NCI-H146 treated with DMSO at 0.1 percent for 48 hours (cell line): ENCODE measurements around the gene CAMK2A.
A peak's percentile ranks its signal among the peaks of the same experiment; 100 is the strongest.

Source experiments
- DNase-seq: peaks from one replicate; lab custom pipeline; 2025; ENCODE audit not compliant: unreplicated experiment; lab: John Stamatoyannopoulos, UW

The CAMK2A gene

GRCh38 chr5:150289551-150290390 lies at the start of gene CAMK2A:
Gene CAMK2A, minus strand, starts transcription at chr5:150289773. Its CDS starts 148 bp downstream, at chr5:150289625.
- DNase-seq, result peak; percentile 36

GRCh38 chr5:150339165-150339564 lies 49.6 kb upstream of the CAMK2A start:
- DNase-seq, result peak; percentile 10

- DNase-seq, result no peak
Measured at GRCh38 chr5:150338546-150338945, 49.0 kb upstream of the CAMK2A start.

GRCh38 chr5:150335778-150336177 lies 46.2 kb upstream of the CAMK2A start:
- DNase-seq, result no peak

- no peak for DNase-seq
Measured at GRCh38 chr5:150333400-150333799, 43.8 kb upstream of the CAMK2A start.

GRCh38 chr5:150329881-150330876 lies 40.6 kb upstream of the CAMK2A start:
- DNase-seq, result no peak

- DNase-seq, result no peak
Measured at GRCh38 chr5:150329038-150329437, 39.5 kb upstream of the CAMK2A start.

GRCh38 chr5:150328515-150328914 lies 38.9 kb upstream of the CAMK2A start:
- no peak for DNase-seq

GRCh38 chr5:150327139-150327538 lies 37.6 kb upstream of the CAMK2A start:
- no peak for DNase-seq

GRCh38 chr5:150326707-150327106 lies 37.1 kb upstream of the CAMK2A start:
- DNase-seq, result no peak

GRCh38 chr5:150325426-150325825 lies 35.9 kb upstream of the CAMK2A start:
- DNase-seq, result no peak

- no peak for DNase-seq
Measured at GRCh38 chr5:150323819-150324218, 34.2 kb upstream of the CAMK2A start.

- DNase-seq, result no peak
Measured at GRCh38 chr5:150323092-150323491, 33.5 kb upstream of the CAMK2A start.

- DNase-seq, result no peak
Measured at GRCh38 chr5:150322202-150322601, 32.6 kb upstream of the CAMK2A start.

- DNase-seq, result no peak
Measured at GRCh38 chr5:150321784-150322183, 32.2 kb upstream of the CAMK2A start.

GRCh38 chr5:150321211-150321610 lies 31.6 kb upstream of the CAMK2A start:
- no peak for DNase-seq

GRCh38 chr5:150320044-150320613 lies 30.6 kb upstream of the CAMK2A start:
- no peak for DNase-seq

- DNase-seq, result no peak
Measured at GRCh38 chr5:150319484-150319790, 29.9 kb upstream of the CAMK2A start.

- DNase-seq, result no peak
Measured at GRCh38 chr5:150318613-150319483, 29.3 kb upstream of the CAMK2A start.
